HUES48 (cell line): Measurements from ENCODE around the gene ZBTB33.

Source experiments
- H3K27ac ChIP-seq: one replicate; pipeline ENCODE4 v1.7.0; 2013; ENCODE audit warnings: low read depth, low read length, inconsistent platforms
- H3K27me3 ChIP-seq: 2 replicates; pipeline ENCODE4 v1.6.1; 2013; ENCODE audit warnings: mild to moderate bottlenecking, low read length; ENCODE audit not compliant: control insufficient read depth, insufficient read depth
- H3K36me3 ChIP-seq: 2 replicates; pipeline ENCODE4 v1.6.1; 2013; ENCODE audit warnings: low read length; ENCODE audit not compliant: control insufficient read depth, insufficient read depth
- H3K4me1 ChIP-seq: 2 replicates; pipeline ENCODE4 v1.6.1; 2013; ENCODE audit warnings: mild to moderate bottlenecking, low read length; ENCODE audit not compliant: control insufficient read depth, insufficient read depth
- H3K4me3 ChIP-seq: 2 replicates; pipeline ENCODE4 v1.5.1; 2013; ENCODE audit warnings: mild to moderate bottlenecking, low read depth, low read length
- H3K9ac ChIP-seq: 2 replicates; pipeline ENCODE4 v1.6.1; 2013; ENCODE audit warnings: mild to moderate bottlenecking, low read depth, low read length, moderate library complexity
- H3K9me3 ChIP-seq: 2 replicates; pipeline ENCODE4 v1.6.1; 2013; ENCODE audit warnings: low read length; ENCODE audit not compliant: control insufficient read depth, insufficient read depth

Gene ZBTB33

DNA sequence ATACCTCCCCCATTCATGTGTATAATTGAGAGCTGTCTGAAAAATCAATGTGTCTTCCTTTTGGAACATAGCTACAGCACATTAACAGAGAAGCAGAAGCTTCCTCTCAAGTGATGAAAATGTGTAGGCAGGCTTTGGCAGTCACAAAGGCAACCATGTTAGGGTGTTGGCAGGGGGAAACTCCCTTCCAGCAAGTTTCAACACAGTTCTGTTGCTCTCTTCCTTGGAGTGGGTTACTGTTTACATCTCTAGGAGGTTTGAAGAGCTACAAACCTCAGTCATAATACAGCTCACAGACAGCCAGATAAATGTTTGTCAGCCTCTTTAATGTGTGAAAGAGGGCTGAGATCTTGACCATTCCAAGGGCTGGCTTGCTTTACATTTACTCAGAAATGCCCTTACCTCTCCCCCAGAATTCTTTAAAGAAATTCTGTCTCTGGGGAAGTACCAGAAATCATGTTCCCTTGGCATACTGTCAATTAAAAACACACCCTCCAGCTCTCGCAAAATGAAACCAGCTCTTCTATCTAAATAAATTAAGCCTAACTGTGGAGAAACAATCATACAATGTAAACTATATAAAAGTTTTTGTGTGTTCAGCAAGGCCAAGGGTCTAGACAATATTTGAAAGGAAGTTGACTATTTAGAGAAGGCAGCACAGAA is 18.9 kb downstream of the ZBTB33 start:
- Histone ChIP-seq H3K4me1 (peaks cover 5% of the 10 kb centered on the region), H3K27me3 (peaks cover 24% of the 10 kb centered on the region), H3K9me3 (no peaks in the 10 kb centered on the region), H3K4me3 (no peak overlapping the region), H3K36me3 (no peaks in the 10 kb centered on the region), H3K27ac (no peak overlapping the region), H3K9ac (no peak overlapping the region)

DNA sequence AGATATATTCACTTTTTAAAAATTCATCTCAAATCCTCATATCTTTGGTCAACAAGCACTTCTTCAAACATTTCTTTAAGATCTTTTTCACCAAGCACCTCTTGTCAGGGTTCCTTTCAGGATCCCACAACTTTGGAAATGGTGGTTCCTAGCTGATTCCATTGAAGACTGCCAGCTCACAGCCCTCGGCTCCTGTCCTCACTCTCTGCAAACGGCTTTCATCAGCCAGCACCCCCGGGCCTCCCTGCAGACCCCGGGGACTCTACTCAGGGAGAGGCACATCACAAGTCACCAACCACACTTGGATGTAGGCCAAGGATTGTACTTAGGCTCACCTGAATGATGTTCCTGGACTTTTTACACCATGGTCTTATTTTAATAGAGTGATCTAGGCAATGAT is 20.0 kb downstream of the ZBTB33 start:
- no peak overlapping the region for H3K4me3 ChIP-seq
- H3K36me3 ChIP-seq = no peaks in the 10 kb centered on the region
- H3K4me1 ChIP-seq = peaks cover 13% of the 10 kb centered on the region
- H3K9me3 ChIP-seq = no peaks in the 10 kb centered on the region
- H3K27me3 ChIP-seq = peaks cover 27% of the 10 kb centered on the region
- no peak overlapping the region for H3K27ac ChIP-seq
- no peak overlapping the region for H3K9ac ChIP-seq

GRCh38 chrX:120271218-120271617 is 20.6 kb downstream of the ZBTB33 start:
- Histone ChIP-seq H3K9ac (no peak overlapping the region), H3K27ac (no peak overlapping the region)

GRCh38 chrX:120274145-120274544 is 23.5 kb downstream of the ZBTB33 start:
- H3K9me3 ChIP-seq = no peaks in the 10 kb centered on the region

More at GRCh38 chrX:120271218-120271617, 20.6 kb downstream of the ZBTB33 start:
- H3K4me1 ChIP-seq = peaks cover 15% of the 10 kb centered on the region
- no peaks in the 10 kb centered on the region for H3K9me3 ChIP-seq
- peaks cover 34% of the 10 kb centered on the region for H3K27me3 ChIP-seq
- no peak overlapping the region for H3K4me3 ChIP-seq
- H3K36me3 ChIP-seq = no peaks in the 10 kb centered on the region

DNA sequence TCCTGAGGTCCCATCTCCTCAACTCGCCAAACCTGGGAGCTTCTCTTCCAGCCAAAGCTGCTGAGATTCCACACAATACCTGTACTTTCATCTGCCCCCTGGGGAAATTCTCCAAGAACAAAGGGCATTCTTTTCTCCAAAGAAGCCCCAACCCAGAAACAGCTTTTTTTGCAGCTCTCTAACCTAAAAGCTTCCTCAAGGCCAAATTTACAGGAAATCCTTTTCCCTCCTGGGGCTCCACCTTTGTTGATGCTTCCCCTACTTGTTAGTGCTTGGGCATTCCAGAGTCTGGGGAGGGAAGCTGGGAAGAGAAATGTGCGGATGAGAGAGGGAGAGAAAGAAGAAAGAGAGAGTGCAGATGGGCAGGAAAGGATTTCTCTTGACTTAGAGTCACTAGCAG is 24.3 kb downstream of the ZBTB33 start:
- Histone ChIP-seq H3K27ac (peak overlapping the region; percentile 50), H3K4me3 (peak overlapping the region; percentile 40), H3K9me3 (no peaks in the 10 kb centered on the region), H3K36me3 (no peaks in the 10 kb centered on the region), H3K9ac (no peak overlapping the region), H3K27me3 (peaks cover 62% of the 10 kb centered on the region), H3K4me1 (peaks cover 26% of the 10 kb centered on the region)

More at GRCh38 chrX:120274145-120274544, 23.5 kb downstream of the ZBTB33 start:
- no peak overlapping the region for H3K27ac ChIP-seq
- no peak overlapping the region for H3K4me3 ChIP-seq
- no peaks in the 10 kb centered on the region for H3K36me3 ChIP-seq
- H3K27me3 ChIP-seq = peaks cover 59% of the 10 kb centered on the region
- H3K4me1 ChIP-seq = peaks cover 26% of the 10 kb centered on the region
- H3K9ac ChIP-seq = no peak overlapping the region

- Histone ChIP-seq H3K27me3 (peaks cover 39% of the 10 kb centered on the region), H3K4me1 (peaks cover 12% of the 10 kb centered on the region; the same call in 1 of the 2 replicates), H3K27ac (no peak overlapping the region), H3K9me3 (no peaks in the 10 kb centered on the region), H3K4me3 (no peak overlapping the region), H3K9ac (no peak overlapping the region), H3K36me3 (no peaks in the 10 kb centered on the region)
Measured at GRCh38 chrX:120281021-120281624, 30.5 kb downstream of the ZBTB33 start.

GRCh38 chrX:120281761-120282160 is 31.1 kb downstream of the ZBTB33 start:
- Histone ChIP-seq H3K27me3 (peaks cover 33% of the 10 kb centered on the region), H3K9ac (no peak overlapping the region), H3K4me3 (no peak overlapping the region), H3K4me1 (peaks cover 5% of the 10 kb centered on the region; the same call in 1 of the 2 replicates), H3K27ac (no peak overlapping the region), H3K36me3 (no peaks in the 10 kb centered on the region), H3K9me3 (no peaks in the 10 kb centered on the region)

DNA sequence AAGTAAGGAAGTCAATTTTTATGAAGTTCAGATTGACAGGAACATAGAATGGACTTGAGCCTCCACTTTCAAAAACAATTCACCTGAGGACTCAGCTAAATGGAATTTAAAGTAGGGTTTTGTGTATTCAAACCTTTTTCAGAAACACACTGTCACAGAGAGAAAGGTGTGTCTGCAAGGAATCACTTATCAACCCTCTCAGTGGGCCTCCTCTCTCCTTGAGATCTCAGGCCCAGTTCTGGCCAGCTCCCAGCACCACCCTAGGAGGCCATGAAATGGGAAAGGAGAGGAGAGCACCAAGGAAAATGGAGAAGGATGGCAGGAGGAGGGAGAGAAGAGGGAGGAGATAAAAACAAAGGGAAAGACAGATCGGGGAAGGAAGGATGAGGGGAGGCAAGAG is 32.1 kb downstream of the ZBTB33 start:
- no peak overlapping the region for H3K9ac ChIP-seq
- H3K36me3 ChIP-seq = no peaks in the 10 kb centered on the region
- no peak overlapping the region for H3K4me3 ChIP-seq
- no peak overlapping the region for H3K27ac ChIP-seq
- peaks cover 10% of the 10 kb centered on the region; the same call in 1 of the 2 replicates for H3K4me1 ChIP-seq
- peaks cover 24% of the 10 kb centered on the region for H3K27me3 ChIP-seq
- no peaks in the 10 kb centered on the region for H3K9me3 ChIP-seq

DNA sequence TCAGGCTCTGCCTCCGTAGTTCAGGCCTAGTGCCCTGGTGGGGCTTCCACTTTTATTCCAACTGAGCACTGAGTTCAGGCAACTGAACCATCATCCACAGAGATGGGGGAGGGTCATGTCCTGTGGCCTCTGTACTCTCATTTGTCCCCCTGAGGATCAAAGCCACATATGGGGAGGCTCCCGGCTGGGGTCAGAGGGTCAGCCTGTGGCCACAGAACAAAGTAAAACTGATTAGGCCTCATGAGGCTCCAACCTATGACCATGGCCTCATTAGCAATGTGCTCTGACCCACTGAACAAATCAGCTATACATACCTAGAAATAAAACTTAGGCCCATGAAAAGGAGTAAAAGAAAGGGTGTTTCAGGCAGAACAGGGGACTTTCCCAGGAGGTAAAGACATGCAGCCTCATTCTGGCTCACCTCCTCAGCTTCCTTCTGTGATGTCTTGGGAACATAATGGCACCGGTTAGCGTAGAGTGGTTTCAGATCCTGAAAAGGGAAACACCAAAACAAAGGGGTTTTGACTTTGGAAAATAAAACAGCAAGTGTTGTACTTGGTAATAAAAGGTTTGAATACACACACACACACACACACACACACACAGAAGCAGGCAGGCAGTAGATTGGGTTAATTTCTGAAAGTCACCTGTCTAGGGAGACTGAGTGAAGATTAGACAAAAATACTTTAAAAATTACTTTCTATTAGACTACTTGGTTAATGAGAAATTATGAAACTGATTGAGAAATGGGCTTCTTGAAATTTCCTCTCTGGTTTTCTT is 36.3 kb downstream of the ZBTB33 start:
- peaks cover 4% of the 10 kb centered on the region for H3K27me3 ChIP-seq
- no peaks in the 10 kb centered on the region for H3K36me3 ChIP-seq
- H3K9ac ChIP-seq = no peak overlapping the region
- H3K9me3 ChIP-seq = no peaks in the 10 kb centered on the region
- H3K4me3 ChIP-seq = no peak overlapping the region
- peaks cover 5% of the 10 kb centered on the region; the same call in 1 of the 2 replicates for H3K4me1 ChIP-seq
- H3K27ac ChIP-seq = no peak overlapping the region

GRCh38 chrX:120287513-120288112 is 37.0 kb downstream of the ZBTB33 start:
- H3K4me3 ChIP-seq = no peak overlapping the region
- no peak overlapping the region for H3K9ac ChIP-seq
- peaks cover 4% of the 10 kb centered on the region for H3K27me3 ChIP-seq
- H3K4me1 ChIP-seq = peaks cover 5% of the 10 kb centered on the region; the same call in 1 of the 2 replicates
- no peaks in the 10 kb centered on the region for H3K9me3 ChIP-seq
- no peak overlapping the region for H3K27ac ChIP-seq
- H3K36me3 ChIP-seq = no peaks in the 10 kb centered on the region
